Upper lobe of right lung (tissue), 1 donor: ENCODE results near the gene ARRB1. TPM values are rescaled to one million over a fixed set of nuclear protein-coding genes. Genes with fewer than 3 reads are reported as not detected.

ENCODE experiments used
- ATAC-seq: fragments of 200-7000 bp; cut with Tn5 transposase; one replicate; pipeline ENCODE4 v1.9.1; 2020; ENCODE audit warnings: mild to moderate bottlenecking, moderate library complexity
- DNase-seq: peaks from one replicate; pipeline ENCODE4 v3.0.0-alpha.2; 2020
- H3K27ac ChIP-seq: fragments of 200-600 bp; one replicate; pipeline ENCODE4 v1.8.0; 2022
- H3K27me3 ChIP-seq: fragments of 200-600 bp; one replicate; pipeline ENCODE4 v1.8.0; 2022; ENCODE audit warnings: mild to moderate bottlenecking
- H3K36me3 ChIP-seq: fragments of 200-600 bp; one replicate; pipeline ENCODE4 v1.8.0; 2022
- H3K4me1 ChIP-seq: fragments of 200-600 bp; one replicate; pipeline ENCODE4 v1.8.0; 2022
- H3K4me3 ChIP-seq: fragments of 200-600 bp; one replicate; pipeline ENCODE4 v1.8.0; 2022; ENCODE audit warnings: mild to moderate bottlenecking
- H3K9me3 ChIP-seq: fragments of 200-600 bp; one replicate; pipeline ENCODE4 v1.8.0; 2022
- CTCF ChIP-seq: fragments of 200-600 bp; IDR thresholded peaks from one replicate; pipeline ENCODE4 v1.8.0; 2022; ENCODE audit warnings: antibody characterized with exemption
- intact Hi-C: fragments of 100-400 bp; cut with DNase I; formaldehyde crosslinking; loops from one replicate; pipeline ENCODE4 v1.11.0; 2022
- total RNA-seq: library from RNA; stranded (reverse); fragmentation: NEBNext Ultra II Directional; extraction: Animal tissue kit (Norgen Biotek cat#: 25700); gene quantifications from one replicate; pipeline ENCODE4 v1.2.1, GENCODE V29; 2021
- donor health status: DM: no; HTN: yes; CAD: no; lungs with severe emphysema.

Gene ARRB1
- total RNA-seq, 1 donor from 2014 or later: 188 TPM

- DNase-seq: peak; percentile 93
- Histone ChIP-seq H3K9me3 (no peaks in the 10 kb centered on the region), H3K4me1 (peaks cover 5% of the 10 kb centered on the region), H3K4me3 (peak overlapping the region; percentile 36), H3K27ac (no peak overlapping the region), H3K27me3 (peaks cover 44% of the 10 kb centered on the region), H3K36me3 (no peaks in the 10 kb centered on the region)
- ATAC-seq: peak; percentile 98
- intact Hi-C loops: no loop called here
- peak; percentile 65 for TF ChIP-seq CTCF
These were observed 110.2 kb downstream of the ARRB1 start for GRCh38 chr11:75241036-75241905.

- Histone ChIP-seq H3K9me3 (no peaks in the 10 kb centered on the region), H3K27ac (no peak within 1 kb of the TSS), H3K36me3 (no peaks in the 10 kb centered on the region), H3K4me3 (peak within 1 kb of the TSS; percentile 36), H3K4me1 (peaks cover 5% of the 10 kb centered on the region), H3K27me3 (peaks cover 44% of the 10 kb centered on the region)
- ATAC-seq (no peak), DNase-seq (peak; percentile 66)
- intact Hi-C loops: no loop called here
- no peak for TF ChIP-seq CTCF
These were observed 111.0 kb downstream of the ARRB1 start, which contains the start of gene TPBGL for GRCh38 chr11:75240311-75241035. Gene TPBGL, plus strand, starts transcription at chr11:75240774. Its CDS starts 276 bp downstream, at chr11:75241050.

GRCh38 chr11:75239531-75240290, 111.8 kb downstream of the ARRB1 start:
- Histone ChIP-seq H3K27me3 (peaks cover 44% of the 10 kb centered on the region), H3K4me3 (no peak overlapping the region), H3K36me3 (no peaks in the 10 kb centered on the region), H3K27ac (no peak overlapping the region), H3K9me3 (no peaks in the 10 kb centered on the region), H3K4me1 (peaks cover 5% of the 10 kb centered on the region)
- intact Hi-C loops: no loop called here
- DNase-seq (no peak), ATAC-seq (no peak)
- no peak for TF ChIP-seq CTCF

GRCh38 chr11:75238595-75239440, 112.6 kb downstream of the ARRB1 start:
- Histone ChIP-seq H3K4me1 (peaks cover 5% of the 10 kb centered on the region), H3K4me3 (no peak overlapping the region), H3K36me3 (no peaks in the 10 kb centered on the region), H3K27ac (no peak overlapping the region), H3K27me3 (peaks cover 40% of the 10 kb centered on the region), H3K9me3 (no peaks in the 10 kb centered on the region)
- DNase-seq (no peak), ATAC-seq (no peak)
- intact Hi-C loops: no loop called here
- no peak for TF ChIP-seq CTCF

- Histone ChIP-seq H3K4me3 (no peak overlapping the region), H3K27me3 (peaks cover 24% of the 10 kb centered on the region), H3K36me3 (no peaks in the 10 kb centered on the region), H3K4me1 (peaks cover 5% of the 10 kb centered on the region), H3K27ac (no peak overlapping the region), H3K9me3 (no peaks in the 10 kb centered on the region)
- ATAC-seq (no peak), DNase-seq (no peak)
- intact Hi-C loops: no loop called here
- TF ChIP-seq CTCF: no peak
These were observed 114.4 kb downstream of the ARRB1 start for GRCh38 chr11:75237050-75237449.
